Measurements from ENCODE around the gene CDC27. TPM values are rescaled to one million over a fixed set of nuclear protein-coding genes. Genes with fewer than 3 reads are reported as not detected.

Gene CDC27
- total RNA-seq, 1 donor from 2014 or later, result 128 TPM

DNA sequence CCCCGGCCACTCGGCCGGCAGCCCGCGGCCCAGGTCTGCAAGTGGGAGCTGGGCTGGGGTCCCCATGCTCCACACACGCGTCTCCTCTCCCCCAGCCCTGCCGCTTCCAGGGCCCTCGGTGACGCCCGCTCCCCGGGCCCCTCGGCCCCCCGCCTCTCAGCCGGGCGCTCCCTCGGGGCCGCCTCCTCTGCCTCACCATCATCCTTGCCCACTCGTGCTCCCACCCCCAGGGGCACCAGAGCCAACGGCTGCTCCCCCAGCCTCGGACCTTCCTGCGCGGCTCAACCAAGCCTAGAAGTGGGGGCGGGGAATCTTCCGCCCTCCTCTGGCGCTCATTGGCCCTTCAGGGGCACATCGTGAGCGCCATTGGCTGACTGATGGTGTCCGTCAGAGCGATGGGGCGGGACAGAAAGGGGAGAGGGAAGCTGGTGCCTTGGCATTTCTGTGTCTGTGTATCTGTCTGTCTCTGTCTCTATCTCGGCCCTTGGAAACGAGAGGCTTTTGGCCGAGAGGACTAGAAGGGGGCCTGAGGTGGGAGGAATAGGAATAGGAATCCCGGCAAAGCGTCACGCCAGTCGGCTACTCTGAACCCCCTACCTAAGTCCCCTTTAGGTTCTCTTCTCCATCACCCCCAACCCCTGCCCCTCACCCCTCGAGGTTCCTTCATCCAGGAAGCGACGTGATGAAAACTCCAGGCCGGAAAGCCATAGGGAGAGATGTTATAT is 88.9 kb downstream of the CDC27 start:
- H3K4me1 Mint-ChIP-seq (ENCODE audit: low read depth), result peaks cover 20% of the 10 kb centered on the region
- no peaks in the 10 kb centered on the region for H3K9me3 Mint-ChIP-seq (ENCODE audit: low read depth)
- DNase-seq (ENCODE audit: low spot score), result no peak
- H3K36me3 Mint-ChIP-seq (ENCODE audit: low read depth), result no peaks in the 10 kb centered on the region
- no peaks in the 10 kb centered on the region for H3K27me3 Mint-ChIP-seq (ENCODE audit: low read depth)
- TF ChIP-seq, protein P1, sequence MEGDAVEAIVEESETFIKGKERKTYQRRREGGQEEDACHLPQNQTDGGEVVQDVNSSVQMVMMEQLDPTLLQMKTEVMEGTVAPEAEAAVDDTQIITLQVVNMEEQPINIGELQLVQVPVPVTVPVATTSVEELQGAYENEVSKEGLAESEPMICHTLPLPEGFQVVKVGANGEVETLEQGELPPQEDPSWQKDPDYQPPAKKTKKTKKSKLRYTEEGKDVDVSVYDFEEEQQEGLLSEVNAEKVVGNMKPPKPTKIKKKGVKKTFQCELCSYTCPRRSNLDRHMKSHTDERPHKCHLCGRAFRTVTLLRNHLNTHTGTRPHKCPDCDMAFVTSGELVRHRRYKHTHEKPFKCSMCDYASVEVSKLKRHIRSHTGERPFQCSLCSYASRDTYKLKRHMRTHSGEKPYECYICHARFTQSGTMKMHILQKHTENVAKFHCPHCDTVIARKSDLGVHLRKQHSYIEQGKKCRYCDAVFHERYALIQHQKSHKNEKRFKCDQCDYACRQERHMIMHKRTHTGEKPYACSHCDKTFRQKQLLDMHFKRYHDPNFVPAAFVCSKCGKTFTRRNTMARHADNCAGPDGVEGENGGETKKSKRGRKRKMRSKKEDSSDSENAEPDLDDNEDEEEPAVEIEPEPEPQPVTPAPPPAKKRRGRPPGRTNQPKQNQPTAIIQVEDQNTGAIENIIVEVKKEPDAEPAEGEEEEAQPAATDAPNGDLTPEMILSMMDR (IDR thresholded peaks at IDR 0.05), result no peak
- H3K4me3 Mint-ChIP-seq (ENCODE audit: unreplicated experiment), result peak overlapping the region; percentile 100
- peak overlapping the region; percentile 96 for H3K27ac Mint-ChIP-seq (ENCODE audit: unreplicated experiment)

DNA sequence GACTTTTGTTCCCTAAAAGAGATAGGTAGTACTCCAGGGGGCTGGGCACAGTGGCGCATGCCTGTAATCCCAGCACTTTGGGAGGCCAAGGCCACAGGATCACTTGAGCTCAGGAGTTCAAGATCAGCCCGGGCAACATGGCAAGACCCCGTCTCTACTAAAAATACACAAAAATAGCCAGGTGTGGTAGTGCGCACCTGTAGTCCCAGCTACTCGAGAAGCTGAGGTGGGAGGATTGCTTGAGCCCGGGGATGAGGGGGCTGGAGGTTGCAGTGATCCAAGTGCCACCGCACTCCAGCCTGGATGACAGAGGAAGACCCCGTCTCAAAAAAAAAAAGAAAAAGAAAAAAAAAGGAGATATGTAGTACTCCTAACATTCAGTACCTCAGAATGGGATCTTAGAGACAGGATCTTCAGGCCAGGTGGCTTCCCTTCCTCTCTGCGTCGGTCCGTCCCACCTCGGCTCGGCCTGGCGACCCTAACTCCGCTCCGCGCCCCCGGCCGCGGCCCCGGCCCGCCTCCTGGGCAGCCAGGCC is 89.6 kb downstream of the CDC27 start:
- Mint-ChIP-seq H3K27ac (ENCODE audit: unreplicated experiment) (peak overlapping the region; percentile 8), H3K4me3 (ENCODE audit: unreplicated experiment) (peak overlapping the region; percentile 100), H3K27me3 (ENCODE audit: low read depth) (no peaks in the 10 kb centered on the region), H3K4me1 (ENCODE audit: low read depth) (peaks cover 20% of the 10 kb centered on the region), H3K9me3 (ENCODE audit: low read depth) (no peaks in the 10 kb centered on the region), H3K36me3 (ENCODE audit: low read depth) (no peaks in the 10 kb centered on the region)
- TF ChIP-seq, protein P1 (IDR thresholded peaks at IDR 0.05), result no peak
- no peak for DNase-seq (ENCODE audit: low spot score)

DNA sequence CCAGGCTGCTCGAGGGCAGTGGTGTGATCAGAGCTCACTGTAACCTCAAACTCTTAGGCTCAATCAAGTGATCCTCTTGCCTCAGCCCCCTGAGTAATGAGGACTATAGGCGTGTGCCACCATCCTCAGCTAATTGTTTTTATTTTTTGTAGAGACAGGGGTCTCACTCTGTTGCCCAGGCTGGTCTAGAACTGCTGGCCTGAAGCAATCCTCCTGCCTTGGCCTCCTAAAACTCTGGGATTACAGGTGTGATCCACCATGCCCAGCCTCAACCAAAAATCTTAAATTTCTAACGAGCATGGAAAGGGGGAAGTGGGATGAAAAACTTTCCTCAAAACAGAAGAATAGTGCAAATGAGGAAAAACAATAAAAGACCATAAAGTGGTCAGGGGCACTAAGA is 92.8 kb downstream of the CDC27 start:
- H3K27me3 Mint-ChIP-seq (ENCODE audit: low read depth), result no peaks in the 10 kb centered on the region
- no peak overlapping the region for H3K4me3 Mint-ChIP-seq (ENCODE audit: unreplicated experiment)
- peaks cover 10% of the 10 kb centered on the region for H3K36me3 Mint-ChIP-seq (ENCODE audit: low read depth)
- peaks cover 5% of the 10 kb centered on the region for H3K9me3 Mint-ChIP-seq (ENCODE audit: low read depth)
- TF ChIP-seq, protein P1 (IDR thresholded peaks at IDR 0.05), result no peak
- peaks cover 20% of the 10 kb centered on the region for H3K4me1 Mint-ChIP-seq (ENCODE audit: low read depth)
- no peak for DNase-seq (ENCODE audit: low spot score)
- no peak overlapping the region for H3K27ac Mint-ChIP-seq (ENCODE audit: unreplicated experiment)

DNA sequence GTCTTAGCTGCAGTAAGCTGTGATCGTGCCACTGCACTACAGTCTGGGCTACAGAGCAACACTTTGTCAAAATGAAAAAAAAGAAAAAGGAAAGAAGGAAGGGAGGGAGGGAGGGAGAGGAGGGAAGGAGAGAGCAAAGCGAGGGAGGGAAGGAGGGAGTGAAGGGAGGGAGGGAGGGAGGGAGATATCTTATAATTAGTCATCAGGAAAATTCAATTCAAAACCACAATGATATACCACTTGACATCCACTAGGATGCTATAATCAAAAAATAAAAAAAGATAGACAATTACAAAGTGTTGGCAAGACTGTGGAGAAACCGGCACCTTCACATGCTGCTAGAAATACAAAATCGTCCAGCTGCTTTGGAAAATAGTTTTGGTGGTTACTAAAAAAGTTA is 93.8 kb downstream of the CDC27 start:
- Mint-ChIP-seq H3K27me3 (ENCODE audit: low read depth) (no peaks in the 10 kb centered on the region), H3K4me3 (ENCODE audit: unreplicated experiment) (no peak overlapping the region), H3K4me1 (ENCODE audit: low read depth) (peaks cover 20% of the 10 kb centered on the region), H3K27ac (ENCODE audit: unreplicated experiment) (no peak overlapping the region), H3K9me3 (ENCODE audit: low read depth) (peaks cover 5% of the 10 kb centered on the region), H3K36me3 (ENCODE audit: low read depth) (peaks cover 10% of the 10 kb centered on the region)
- no peak for DNase-seq (ENCODE audit: low spot score)
- TF ChIP-seq, protein P1 (IDR thresholded peaks at IDR 0.05), result no peak

DNA sequence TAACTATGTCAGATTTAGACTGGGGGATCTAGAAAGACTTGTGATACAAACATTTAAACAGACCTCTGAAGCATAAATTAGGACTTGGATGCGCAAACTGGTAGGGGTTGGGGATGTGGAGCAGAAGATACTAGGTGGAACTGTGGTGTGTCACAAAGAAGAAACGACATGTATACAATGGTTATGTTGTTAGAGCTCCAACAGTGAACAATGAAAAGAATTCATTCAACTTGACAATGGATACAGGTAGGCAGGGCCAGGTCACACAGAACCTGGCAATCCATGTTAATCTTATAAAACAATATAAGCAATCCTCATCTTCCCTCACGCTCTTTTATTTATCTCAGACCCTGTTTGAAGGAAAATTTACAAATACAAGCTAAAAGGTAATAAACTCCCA is 102.0 kb downstream of the CDC27 start:
- DNase-seq (ENCODE audit: low spot score), result no peak
- H3K9me3 Mint-ChIP-seq (ENCODE audit: low read depth), result no peaks in the 10 kb centered on the region
- no peak overlapping the region for H3K27ac Mint-ChIP-seq (ENCODE audit: unreplicated experiment)
- no peaks in the 10 kb centered on the region for H3K27me3 Mint-ChIP-seq (ENCODE audit: low read depth)
- H3K36me3 Mint-ChIP-seq (ENCODE audit: low read depth), result peaks cover 6% of the 10 kb centered on the region
- peaks cover 17% of the 10 kb centered on the region for H3K4me1 Mint-ChIP-seq (ENCODE audit: low read depth)
- TF ChIP-seq, protein P1 (IDR thresholded peaks at IDR 0.05), result no peak
- H3K4me3 Mint-ChIP-seq (ENCODE audit: unreplicated experiment), result no peak overlapping the region
